Brain microvascular endothelial cell (primary cell): ENCODE data around the gene TCF7.

Experiments
- DNase-seq: peaks from one replicate; pipeline ENCODE4 v3.0.0-alpha.2; 2020
- H3K27ac ChIP-seq: fragments of 250-450 bp; sonication (Bioruptor Pico); 2 replicates; pipeline ENCODE4 v1.5.1; 2020; ENCODE audit warnings: mild to moderate bottlenecking, moderate library complexity
- H3K27me3 ChIP-seq: fragments of 250-450 bp; sonication (Bioruptor Pico); replicated peaks from 2 replicates; pipeline ENCODE4 v1.5.1; 2020; ENCODE audit warnings: mild to moderate bottlenecking
- H3K36me3 ChIP-seq: fragments of 250-450 bp; sonication (Bioruptor Pico); replicated peaks from 2 replicates; pipeline ENCODE4 v1.5.1; 2020; ENCODE audit warnings: mild to moderate bottlenecking
- H3K4me3 ChIP-seq: 2 replicates; pipeline ENCODE4 v1.5.1; 2011; ENCODE audit warnings: low read depth, mild to moderate bottlenecking, control low read depth, low read length, moderate library complexity
- CTCF ChIP-seq: IDR thresholded peaks from 2 replicates; pipeline ENCODE4 v1.5.1; 2011; ENCODE audit warnings: low read depth, mild to moderate bottlenecking, moderate library complexity, low read length, control low read depth, inconsistent platforms; ENCODE audit errors: missing control alignments
- in situ Hi-C: cut with HindIII; loops from 2 replicates; pipeline ENCODE4 v1.10.0; 2017; ENCODE audit warnings: low sequenced_read_pairs, low pct_ligation_motif_present

Gene TCF7

GRCh38 chr5:134088291-134088690 lies 26.2 kb upstream of the TCF7 start:
- no peak for DNase-seq
- H3K36me3 ChIP-seq: no peaks in the 10 kb centered on the region
- H3K27ac ChIP-seq: no peak overlapping the region
- no peak overlapping the region for H3K4me3 ChIP-seq
- in situ Hi-C loops: no loop called here
- no peak for TF ChIP-seq CTCF
- no peaks in the 10 kb centered on the region for H3K27me3 ChIP-seq

GRCh38 chr5:134088994-134089560 lies 25.4 kb upstream of the TCF7 start:
- Histone ChIP-seq H3K27ac (no peak overlapping the region), H3K27me3 (no peaks in the 10 kb centered on the region), H3K4me3 (no peak overlapping the region), H3K36me3 (no peaks in the 10 kb centered on the region)
- TF ChIP-seq CTCF: no peak
- DNase-seq: no peak
- in situ Hi-C loops: no loop called here

GRCh38 chr5:134090522-134090921 lies 24.0 kb upstream of the TCF7 start:
- H3K4me3 ChIP-seq: no peak overlapping the region
- no peak for TF ChIP-seq CTCF
- no peak for DNase-seq
- H3K27ac ChIP-seq: no peak overlapping the region
- in situ Hi-C loops: no loop called here
- no peaks in the 10 kb centered on the region for H3K27me3 ChIP-seq
- H3K36me3 ChIP-seq: no peaks in the 10 kb centered on the region

- TF ChIP-seq CTCF: no peak
- no peak overlapping the region for H3K27ac ChIP-seq
- no peak for DNase-seq
- no peaks in the 10 kb centered on the region for H3K27me3 ChIP-seq
- H3K36me3 ChIP-seq: no peaks in the 10 kb centered on the region
- in situ Hi-C loops: no loop called here
- H3K4me3 ChIP-seq: no peak overlapping the region
Measured at GRCh38 chr5:134091626-134092121, 22.8 kb upstream of the TCF7 start.

GRCh38 chr5:134092875-134093274 lies 21.6 kb upstream of the TCF7 start:
- no peak overlapping the region for H3K27ac ChIP-seq
- no peaks in the 10 kb centered on the region for H3K27me3 ChIP-seq
- H3K4me3 ChIP-seq: no peak overlapping the region
- in situ Hi-C loops: no loop called here
- TF ChIP-seq CTCF: no peak
- H3K36me3 ChIP-seq: no peaks in the 10 kb centered on the region
- no peak for DNase-seq

- no peak for DNase-seq
- in situ Hi-C loops: no loop called here
- no peaks in the 10 kb centered on the region for H3K27me3 ChIP-seq
- TF ChIP-seq CTCF: no peak
- no peaks in the 10 kb centered on the region for H3K36me3 ChIP-seq
- no peak overlapping the region for H3K27ac ChIP-seq
- no peak overlapping the region for H3K4me3 ChIP-seq
Measured at GRCh38 chr5:134093351-134093750, 21.1 kb upstream of the TCF7 start.
